ENCODE results near the gene RNPS1.

RNPS1 gene

GRCh38 chr16:2234813-2235170 is 33.1 kb downstream of the RNPS1 start:
- Histone ChIP-seq H4K20me1 (ENCODE audit: insufficient read depth, low read length) (no peaks in the 10 kb centered on the region), H3K27me3 (replicated peaks; ENCODE audit: insufficient read depth, low read length) (no peaks in the 10 kb centered on the region; the same call in 1 of the 2 replicates), H3K4me1 (ENCODE audit: low read length) (no peaks in the 10 kb centered on the region), H3K79me2 (ENCODE audit: low read length) (no peaks in the 10 kb centered on the region), H3K4me3 (ENCODE audit: low read length) (no peak overlapping the region), H3K9ac (ENCODE audit: low read length) (no peak overlapping the region), H3K4me2 (ENCODE audit: low read depth, low read length) (no peak overlapping the region), H3K9me3 (replicated peaks; ENCODE audit: insufficient read depth, low read length) (no peaks in the 10 kb centered on the region), H3F3A (ENCODE audit: insufficient read depth, low read length) (no peaks in the 10 kb centered on the region), H3K36me3 (replicated peaks; ENCODE audit: insufficient read depth, low read length) (no peaks in the 10 kb centered on the region), H3K9me2 (replicated peaks; ENCODE audit: insufficient read depth, low read length) (no peaks in the 10 kb centered on the region), H3K27ac (ENCODE audit: low read length) (no peak overlapping the region), H2AFZ (ENCODE audit: low read length) (no peak overlapping the region)
- no peak for TF ChIP-seq EZH2 (optimal IDR thresholded peaks at IDR 0.05; ENCODE audit: low read depth, low read length)
- no peak for TF ChIP-seq CTCF (IDR thresholded peaks at IDR 0.05; ENCODE audit: low read length)
- no peak for TF ChIP-seq EZH2phosphoT487 (IDR thresholded peaks at IDR 0.05; ENCODE audit: low read length)
- no peak for DNase-seq

GRCh38 chr16:2233872-2234812 is 33.8 kb downstream of the RNPS1 start:
- H3K9me2 ChIP-seq (replicated peaks; ENCODE audit: insufficient read depth, low read length) = no peaks in the 10 kb centered on the region
- H3K4me2 ChIP-seq (ENCODE audit: low read depth, low read length) = no peak overlapping the region
- H3K27ac ChIP-seq (ENCODE audit: low read length) = no peak overlapping the region
- no peaks in the 10 kb centered on the region for H3K36me3 ChIP-seq (replicated peaks; ENCODE audit: insufficient read depth, low read length)
- no peaks in the 10 kb centered on the region for H4K20me1 ChIP-seq (ENCODE audit: insufficient read depth, low read length)
- H3K27me3 ChIP-seq (replicated peaks; ENCODE audit: insufficient read depth, low read length) = no peaks in the 10 kb centered on the region; the same call in 1 of the 2 replicates
- peaks cover 3% of the 10 kb centered on the region; the same call in 1 of the 2 replicates for H3K79me2 ChIP-seq (ENCODE audit: low read length)
- H3K9me3 ChIP-seq (replicated peaks; ENCODE audit: insufficient read depth, low read length) = no peaks in the 10 kb centered on the region
- no peak overlapping the region for H3K9ac ChIP-seq (ENCODE audit: low read length)
- H3F3A ChIP-seq (ENCODE audit: insufficient read depth, low read length) = no peaks in the 10 kb centered on the region
- no peak overlapping the region for H2AFZ ChIP-seq (ENCODE audit: low read length)
- H3K4me1 ChIP-seq (ENCODE audit: low read length) = no peaks in the 10 kb centered on the region
- TF ChIP-seq EZH2phosphoT487 (IDR thresholded peaks at IDR 0.05; ENCODE audit: low read length) = no peak
- TF ChIP-seq CTCF (IDR thresholded peaks at IDR 0.05; ENCODE audit: low read length) = no peak
- TF ChIP-seq EZH2 (optimal IDR thresholded peaks at IDR 0.05; ENCODE audit: low read depth, low read length) = no peak
- no peak overlapping the region for H3K4me3 ChIP-seq (ENCODE audit: low read length)
- DNase-seq = no peak

- Histone ChIP-seq H3K36me3 (replicated peaks; ENCODE audit: insufficient read depth, low read length) (no peaks in the 10 kb centered on the region), H3K27me3 (replicated peaks; ENCODE audit: insufficient read depth, low read length) (no peaks in the 10 kb centered on the region; the same call in 1 of the 2 replicates)
- TF ChIP-seq EZH2 (optimal IDR thresholded peaks at IDR 0.05; ENCODE audit: low read depth, low read length) (no peak), CTCF (IDR thresholded peaks at IDR 0.05; ENCODE audit: low read length) (no peak), EZH2phosphoT487 (IDR thresholded peaks at IDR 0.05; ENCODE audit: low read length) (no peak)
Observed at GRCh38 chr16:2233046-2233775, 34.7 kb downstream of the RNPS1 start.

More at GRCh38 chr16:2233046-2233775, 34.7 kb downstream of the RNPS1 start:
- no peak for DNase-seq
- Histone ChIP-seq H3K4me1 (ENCODE audit: low read length) (no peaks in the 10 kb centered on the region), H3K9ac (ENCODE audit: low read length) (no peak overlapping the region), H3K79me2 (ENCODE audit: low read length) (peaks cover 11% of the 10 kb centered on the region), H3K4me2 (ENCODE audit: low read depth, low read length) (no peak overlapping the region), H4K20me1 (ENCODE audit: insufficient read depth, low read length) (no peaks in the 10 kb centered on the region), H3K9me3 (replicated peaks; ENCODE audit: insufficient read depth, low read length) (no peaks in the 10 kb centered on the region), H3K4me3 (ENCODE audit: low read length) (no peak overlapping the region), H3K9me2 (replicated peaks; ENCODE audit: insufficient read depth, low read length) (no peaks in the 10 kb centered on the region), H2AFZ (ENCODE audit: low read length) (no peak overlapping the region), H3F3A (ENCODE audit: insufficient read depth, low read length) (no peaks in the 10 kb centered on the region), H3K27ac (ENCODE audit: low read length) (no peak overlapping the region)

All from MM.1S (cell line).